ENCODE measurements around the gene CCDC178.
"Not testable (repeated sequence)": the region's sequence is repeated elsewhere in the genome, so short reads cannot be mapped to it uniquely, and the experiment has no call there.

The CCDC178 gene

DNA sequence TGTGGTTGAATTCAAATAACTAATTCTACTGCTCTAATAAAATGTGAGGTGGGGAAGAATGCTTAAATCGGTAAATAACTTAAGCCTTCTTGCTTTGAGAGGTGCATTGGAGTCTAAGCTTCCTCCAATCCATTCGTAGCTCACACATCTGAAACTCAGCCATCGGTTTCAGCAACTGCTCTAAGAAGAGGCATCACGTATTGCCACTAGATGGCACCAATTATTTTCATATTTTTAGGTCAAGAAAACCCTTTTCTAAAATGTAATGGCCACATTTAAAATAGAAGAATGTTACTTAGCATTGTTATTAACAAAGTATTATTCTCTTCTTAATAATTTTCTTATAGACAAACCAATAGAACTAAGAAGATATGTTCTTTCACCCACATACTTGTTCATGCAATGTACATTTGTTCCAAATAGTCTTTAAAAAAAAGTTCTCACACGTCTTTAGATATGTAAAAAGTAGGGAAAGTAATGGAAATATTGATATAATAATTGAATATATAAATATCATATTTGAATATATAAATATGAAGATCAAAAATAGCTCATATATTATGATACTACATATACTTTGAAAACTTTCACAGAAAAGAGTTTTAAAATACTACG lies 229.8 kb downstream of the CCDC178 start:
- Histone ChIP-seq H3K4me1 (ENCODE audit: control insufficient read depth in 1 of 2, insufficient read depth in 2 of 2, low read length in 2 of 2) (no peaks in the 10 kb centered on the region), H3K27me3 (ENCODE audit: low read depth, low read length) (no peaks in the 10 kb centered on the region), H3K9me3 (ENCODE audit: control insufficient read depth in 1 of 2, low read length in 2 of 2) (no peaks in the 10 kb centered on the region), H3K36me3 (ENCODE audit: control insufficient read depth in 1 of 2, insufficient read depth in 2 of 2, low read length in 2 of 2) (no peaks in the 10 kb centered on the region), H3K4me3 (ENCODE audit: low read depth in 1 of 2, low read length in 2 of 2) (no peak overlapping the region), H3K27ac (ENCODE audit: low read length) (no peak overlapping the region)

- H3K27ac ChIP-seq (ENCODE audit: low read length): no peak overlapping the region
- no peak overlapping the region for H3K4me3 ChIP-seq (ENCODE audit: low read depth in 1 of 2, low read length in 2 of 2)
- no peaks in the 10 kb centered on the region for H3K36me3 ChIP-seq (ENCODE audit: control insufficient read depth in 1 of 2, insufficient read depth in 2 of 2, low read length in 2 of 2)
- no peaks in the 10 kb centered on the region for H3K4me1 ChIP-seq (ENCODE audit: control insufficient read depth in 1 of 2, insufficient read depth in 2 of 2, low read length in 2 of 2)
- no peaks in the 10 kb centered on the region for H3K9me3 ChIP-seq (ENCODE audit: control insufficient read depth in 1 of 2, low read length in 2 of 2)
- no peaks in the 10 kb centered on the region for H3K27me3 ChIP-seq (ENCODE audit: low read depth, low read length)
Observed at GRCh38 chr18:33205777-33206176, 234.7 kb downstream of the CCDC178 start.

DNA sequence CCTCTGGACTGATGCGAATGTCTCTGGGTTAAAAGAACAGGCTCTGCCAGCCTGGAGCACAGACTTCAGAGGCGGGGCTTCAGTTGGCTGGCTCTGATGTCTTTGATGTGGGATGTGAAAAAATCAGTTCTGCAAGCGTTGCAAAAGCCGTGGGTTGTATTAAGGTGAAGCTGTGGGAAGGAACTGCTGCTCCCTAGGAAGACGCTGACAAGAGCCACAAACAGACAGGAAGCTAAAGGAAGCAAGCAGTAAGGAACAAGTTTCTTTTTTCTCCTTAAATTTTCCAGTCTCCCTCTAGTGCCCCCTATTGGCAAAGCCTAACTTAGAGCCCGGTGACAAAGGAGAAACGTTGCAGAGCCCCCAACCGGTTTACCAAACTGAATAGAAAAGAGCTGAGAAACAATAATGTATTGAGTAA lies 239.0 kb downstream of the CCDC178 start:
- no peaks in the 10 kb centered on the region for H3K9me3 ChIP-seq (ENCODE audit: control insufficient read depth in 1 of 2, low read length in 2 of 2)
- H3K27ac ChIP-seq (ENCODE audit: low read length): no peak overlapping the region
- H3K4me1 ChIP-seq (ENCODE audit: control insufficient read depth in 1 of 2, insufficient read depth in 2 of 2, low read length in 2 of 2): no peaks in the 10 kb centered on the region
- no peaks in the 10 kb centered on the region for H3K27me3 ChIP-seq (ENCODE audit: low read depth, low read length)
- H3K4me3 ChIP-seq (ENCODE audit: low read depth in 1 of 2, low read length in 2 of 2): peak overlapping the region in 1 of 2 donors; percentile 38
- no peaks in the 10 kb centered on the region for H3K36me3 ChIP-seq (ENCODE audit: control insufficient read depth in 1 of 2, insufficient read depth in 2 of 2, low read length in 2 of 2)

- no peaks in the 10 kb centered on the region for H3K27me3 ChIP-seq (ENCODE audit: low read depth, low read length)
- no peaks in the 10 kb centered on the region for H3K9me3 ChIP-seq (ENCODE audit: control insufficient read depth in 1 of 2, low read length in 2 of 2)
- no peak overlapping the region for H3K27ac ChIP-seq (ENCODE audit: low read length)
- H3K4me1 ChIP-seq (ENCODE audit: control insufficient read depth in 1 of 2, insufficient read depth in 2 of 2, low read length in 2 of 2): no peaks in the 10 kb centered on the region
- H3K4me3 ChIP-seq (ENCODE audit: low read depth in 1 of 2, low read length in 2 of 2): no peak overlapping the region
- H3K36me3 ChIP-seq (ENCODE audit: control insufficient read depth in 1 of 2, insufficient read depth in 2 of 2, low read length in 2 of 2): no peaks in the 10 kb centered on the region
Observed at GRCh38 chr18:33195795-33196194, 244.7 kb downstream of the CCDC178 start.

- H3K4me1 ChIP-seq (ENCODE audit: control insufficient read depth in 1 of 2, insufficient read depth in 2 of 2, low read length in 2 of 2): no peaks in the 10 kb centered on the region
- no peaks in the 10 kb centered on the region for H3K27me3 ChIP-seq (ENCODE audit: low read depth, low read length)
- H3K9me3 ChIP-seq (ENCODE audit: control insufficient read depth in 1 of 2, low read length in 2 of 2): no peaks in the 10 kb centered on the region
- no peaks in the 10 kb centered on the region for H3K36me3 ChIP-seq (ENCODE audit: control insufficient read depth in 1 of 2, insufficient read depth in 2 of 2, low read length in 2 of 2)
- no peak overlapping the region for H3K27ac ChIP-seq (ENCODE audit: low read length)
- no peak overlapping the region for H3K4me3 ChIP-seq (ENCODE audit: low read depth in 1 of 2, low read length in 2 of 2)
Observed at GRCh38 chr18:33194793-33195192, 245.7 kb downstream of the CCDC178 start.

DNA sequence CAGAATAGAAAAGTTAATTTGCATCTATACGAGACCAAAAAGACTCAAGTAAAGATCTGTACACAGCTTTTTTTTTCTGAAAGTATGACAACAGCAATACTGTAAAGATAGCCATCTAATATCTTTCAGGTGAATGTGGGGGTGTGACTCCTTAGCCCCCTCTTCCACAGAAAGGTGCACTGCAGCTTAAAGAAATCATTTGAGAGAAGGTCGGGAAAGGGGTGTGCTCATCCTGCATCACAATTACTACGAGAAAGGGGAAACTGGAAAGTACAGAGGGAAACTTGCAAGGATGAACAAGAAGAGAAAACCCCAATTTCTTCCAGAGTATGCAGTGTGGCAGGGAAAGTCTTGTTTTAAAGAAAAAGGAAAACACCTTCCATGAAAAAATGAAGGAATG lies 255.6 kb downstream of the CCDC178 start:
- Histone ChIP-seq H3K4me3 (ENCODE audit: low read depth in 1 of 2, low read length in 2 of 2) (no peak overlapping the region), H3K27ac (ENCODE audit: low read length) (no peak overlapping the region), H3K9me3 (ENCODE audit: control insufficient read depth in 1 of 2, low read length in 2 of 2) (no peaks in the 10 kb centered on the region), H3K27me3 (ENCODE audit: low read depth, low read length) (no peaks in the 10 kb centered on the region), H3K36me3 (ENCODE audit: control insufficient read depth in 1 of 2, insufficient read depth in 2 of 2, low read length in 2 of 2) (no peaks in the 10 kb centered on the region), H3K4me1 (ENCODE audit: control insufficient read depth in 1 of 2, insufficient read depth in 2 of 2, low read length in 2 of 2) (no peaks in the 10 kb centered on the region)

- no peak overlapping the region for H3K4me3 ChIP-seq (ENCODE audit: low read depth in 1 of 2, low read length in 2 of 2)
- H3K27ac ChIP-seq (ENCODE audit: low read length): no peak overlapping the region
- H3K9me3 ChIP-seq (ENCODE audit: control insufficient read depth in 1 of 2, low read length in 2 of 2): no peaks in the 10 kb centered on the region
- H3K27me3 ChIP-seq (ENCODE audit: low read depth, low read length): no peaks in the 10 kb centered on the region
- H3K4me1 ChIP-seq (ENCODE audit: control insufficient read depth in 1 of 2, insufficient read depth in 2 of 2, low read length in 2 of 2): no peaks in the 10 kb centered on the region
- no peaks in the 10 kb centered on the region for H3K36me3 ChIP-seq (ENCODE audit: control insufficient read depth in 1 of 2, insufficient read depth in 2 of 2, low read length in 2 of 2)
Observed at GRCh38 chr18:33184175-33184574, 256.3 kb downstream of the CCDC178 start.

GRCh38 chr18:33183136-33183535 lies 257.4 kb downstream of the CCDC178 start:
- Histone ChIP-seq H3K27ac (ENCODE audit: low read length) (no peak overlapping the region), H3K27me3 (ENCODE audit: low read depth, low read length) (no peaks in the 10 kb centered on the region), H3K9me3 (ENCODE audit: control insufficient read depth in 1 of 2, low read length in 2 of 2) (no peaks in the 10 kb centered on the region), H3K36me3 (ENCODE audit: control insufficient read depth in 1 of 2, insufficient read depth in 2 of 2, low read length in 2 of 2) (no peaks in the 10 kb centered on the region), H3K4me1 (ENCODE audit: control insufficient read depth in 1 of 2, insufficient read depth in 2 of 2, low read length in 2 of 2) (no peaks in the 10 kb centered on the region), H3K4me3 (ENCODE audit: low read depth in 1 of 2, low read length in 2 of 2) (no peak overlapping the region)

DNA sequence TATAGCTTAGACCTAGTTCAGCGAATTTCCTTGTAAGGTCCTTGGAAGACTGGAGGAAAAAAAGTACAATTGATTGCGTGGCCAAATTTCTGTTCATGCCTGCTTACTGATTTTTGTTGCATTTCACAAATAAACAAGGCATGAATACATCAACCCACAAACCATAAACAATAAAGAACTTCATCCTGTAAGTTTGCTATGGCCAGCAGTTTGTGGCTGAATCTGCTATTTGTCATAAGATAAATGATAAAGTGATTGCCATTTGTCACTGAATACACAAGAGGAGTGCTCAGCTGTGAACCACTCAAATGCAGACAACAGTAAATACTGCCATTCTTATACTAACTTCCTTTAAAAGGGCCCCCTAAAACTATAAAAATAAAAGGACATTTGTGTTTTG lies 259.5 kb downstream of the CCDC178 start:
- Histone ChIP-seq H3K36me3 (ENCODE audit: control insufficient read depth in 1 of 2, insufficient read depth in 2 of 2, low read length in 2 of 2) (no peaks in the 10 kb centered on the region), H3K9me3 (ENCODE audit: control insufficient read depth in 1 of 2, low read length in 2 of 2) (no peaks in the 10 kb centered on the region), H3K27me3 (ENCODE audit: low read depth, low read length) (no peaks in the 10 kb centered on the region), H3K27ac (ENCODE audit: low read length) (no peak overlapping the region), H3K4me1 (ENCODE audit: control insufficient read depth in 1 of 2, insufficient read depth in 2 of 2, low read length in 2 of 2) (no peaks in the 10 kb centered on the region), H3K4me3 (ENCODE audit: low read depth in 1 of 2, low read length in 2 of 2) (no peak overlapping the region)

DNA sequence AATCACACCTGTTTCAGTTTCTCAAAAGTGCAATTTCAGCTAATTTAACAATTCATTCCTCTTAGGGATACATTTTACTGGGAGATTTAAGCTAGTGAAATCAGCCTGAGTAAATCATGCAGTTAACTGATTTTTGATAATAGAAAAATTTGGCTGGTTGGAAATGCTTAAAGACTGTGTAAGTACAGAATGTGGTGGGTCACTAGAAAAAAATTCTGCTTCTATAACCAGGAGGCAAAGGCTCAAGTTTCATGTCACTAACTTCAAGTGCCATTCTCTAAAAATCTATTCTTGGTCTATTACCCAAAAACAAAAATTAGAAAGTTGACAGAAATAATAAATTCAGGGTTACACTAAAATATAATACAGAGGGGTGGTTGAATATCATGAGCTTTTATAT lies 271.3 kb downstream of the CCDC178 start:
- Histone ChIP-seq H3K9me3 (ENCODE audit: control insufficient read depth in 1 of 2, low read length in 2 of 2) (no peaks in the 10 kb centered on the region), H3K36me3 (ENCODE audit: control insufficient read depth in 1 of 2, insufficient read depth in 2 of 2, low read length in 2 of 2) (no peaks in the 10 kb centered on the region), H3K4me1 (ENCODE audit: control insufficient read depth in 1 of 2, insufficient read depth in 2 of 2, low read length in 2 of 2) (no peaks in the 10 kb centered on the region), H3K27me3 (ENCODE audit: low read depth, low read length) (no peaks in the 10 kb centered on the region), H3K27ac (ENCODE audit: low read length) (no peak overlapping the region), H3K4me3 (ENCODE audit: low read depth in 1 of 2, low read length in 2 of 2) (no peak overlapping the region)

DNA sequence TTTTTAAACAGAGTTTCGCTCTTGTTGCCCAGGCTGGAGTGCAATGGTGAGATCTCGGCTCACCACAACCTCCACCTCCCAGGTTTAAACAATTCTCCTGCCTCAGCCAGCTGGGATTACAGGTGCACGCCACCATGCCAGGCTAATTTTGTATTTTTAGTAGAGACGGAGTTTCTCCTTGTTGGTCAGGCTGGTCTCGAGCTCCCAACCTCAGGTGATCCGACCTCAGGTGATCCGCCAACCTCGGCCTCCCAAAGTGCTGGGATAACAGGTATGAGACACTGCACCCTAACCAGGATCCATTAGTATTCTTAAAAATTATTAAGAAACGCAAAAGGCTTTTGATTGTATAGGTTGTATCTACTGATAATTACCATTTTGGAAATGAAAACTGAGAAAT lies 276.4 kb downstream of the CCDC178 start:
- not testable (repeated sequence) for H3K36me3 ChIP-seq (ENCODE audit: control insufficient read depth in 1 of 2, insufficient read depth in 2 of 2, low read length in 2 of 2); H3K27me3 ChIP-seq (ENCODE audit: low read depth, low read length); H3K27ac ChIP-seq (ENCODE audit: low read length); H3K4me1 ChIP-seq (ENCODE audit: control insufficient read depth in 1 of 2, insufficient read depth in 2 of 2, low read length in 2 of 2); H3K9me3 ChIP-seq (ENCODE audit: control insufficient read depth in 1 of 2, low read length in 2 of 2); H3K4me3 ChIP-seq (ENCODE audit: low read depth in 1 of 2, low read length in 2 of 2)

DNA sequence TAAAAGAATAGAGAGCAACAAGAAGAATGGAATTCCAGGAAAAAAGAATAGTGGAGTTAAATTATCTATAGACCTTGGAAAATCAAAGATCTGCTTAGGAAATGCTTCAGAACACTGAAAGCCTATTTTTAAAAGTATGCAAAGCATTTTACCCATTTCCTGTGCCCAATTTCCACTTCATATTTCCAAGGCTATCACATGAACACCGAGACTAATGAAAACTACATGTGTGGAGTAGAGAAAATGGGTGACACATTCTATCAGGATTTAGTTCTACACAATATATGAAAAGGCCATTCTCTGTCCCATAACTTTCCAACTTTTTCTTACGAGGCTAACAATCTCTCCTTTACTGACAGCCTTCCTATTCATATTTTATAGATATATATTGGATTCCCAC lies 279.4 kb downstream of the CCDC178 start:
- H3K27me3 ChIP-seq (ENCODE audit: low read depth, low read length): no peaks in the 10 kb centered on the region
- H3K4me3 ChIP-seq (ENCODE audit: low read depth in 1 of 2, low read length in 2 of 2): no peak overlapping the region
- no peak overlapping the region for H3K27ac ChIP-seq (ENCODE audit: low read length)
- no peaks in the 10 kb centered on the region for H3K9me3 ChIP-seq (ENCODE audit: control insufficient read depth in 1 of 2, low read length in 2 of 2)
- H3K4me1 ChIP-seq (ENCODE audit: control insufficient read depth in 1 of 2, insufficient read depth in 2 of 2, low read length in 2 of 2): no peaks in the 10 kb centered on the region
- H3K36me3 ChIP-seq (ENCODE audit: control insufficient read depth in 1 of 2, insufficient read depth in 2 of 2, low read length in 2 of 2): no peaks in the 10 kb centered on the region
